NCI-H748 (cell line): ENCODE data around the gene GPR62.
"Not testable (repeated sequence)": the region's sequence is repeated elsewhere in the genome, so short reads cannot be mapped to it uniquely, and the experiment has no call there.

Source experiments
- DNase-seq: peaks from one replicate; lab custom pipeline; 2025; ENCODE audit not compliant: unreplicated experiment; lab: John Stamatoyannopoulos, UW

GPR62 gene, protein sequence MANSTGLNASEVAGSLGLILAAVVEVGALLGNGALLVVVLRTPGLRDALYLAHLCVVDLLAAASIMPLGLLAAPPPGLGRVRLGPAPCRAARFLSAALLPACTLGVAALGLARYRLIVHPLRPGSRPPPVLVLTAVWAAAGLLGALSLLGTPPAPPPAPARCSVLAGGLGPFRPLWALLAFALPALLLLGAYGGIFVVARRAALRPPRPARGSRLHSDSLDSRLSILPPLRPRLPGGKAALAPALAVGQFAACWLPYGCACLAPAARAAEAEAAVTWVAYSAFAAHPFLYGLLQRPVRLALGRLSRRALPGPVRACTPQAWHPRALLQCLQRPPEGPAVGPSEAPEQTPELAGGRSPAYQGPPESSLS

DNA sequence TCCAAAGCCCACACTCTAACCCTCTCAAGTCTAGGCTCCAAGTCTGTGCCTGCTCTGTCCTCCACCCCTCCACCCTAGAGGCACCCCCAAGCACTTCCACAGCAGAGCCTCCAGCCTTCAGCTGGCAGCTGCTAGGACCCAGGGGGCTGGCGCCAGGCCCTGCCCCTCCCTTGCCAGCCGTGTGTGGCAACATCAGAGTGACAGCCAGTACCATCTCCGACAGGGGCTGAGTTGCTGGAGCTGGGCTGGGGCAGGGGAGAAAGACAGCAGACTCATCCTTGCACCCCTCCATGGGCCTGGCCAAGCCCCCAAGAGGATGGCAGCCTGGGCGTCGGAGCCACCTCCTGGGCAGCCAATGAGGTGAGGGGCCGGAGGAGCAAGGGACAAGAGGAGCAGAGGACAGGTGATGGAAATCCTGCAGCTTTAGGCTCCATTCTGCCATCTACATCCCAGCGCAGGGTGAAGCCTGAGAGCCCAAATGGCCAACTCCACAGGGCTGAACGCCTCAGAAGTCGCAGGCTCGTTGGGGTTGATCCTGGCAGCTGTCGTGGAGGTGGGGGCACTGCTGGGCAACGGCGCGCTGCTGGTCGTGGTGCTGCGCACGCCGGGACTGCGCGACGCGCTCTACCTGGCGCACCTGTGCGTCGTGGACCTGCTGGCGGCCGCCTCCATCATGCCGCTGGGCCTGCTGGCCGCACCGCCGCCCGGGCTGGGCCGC, at the start of gene GPR62:
TSS of gene GPR62 (plus strand) at position 207 of the 718 bp plus-strand sequence. CDS start at position 479, 272 bp downstream.
- DNase-seq, result peak; percentile 66

DNA sequence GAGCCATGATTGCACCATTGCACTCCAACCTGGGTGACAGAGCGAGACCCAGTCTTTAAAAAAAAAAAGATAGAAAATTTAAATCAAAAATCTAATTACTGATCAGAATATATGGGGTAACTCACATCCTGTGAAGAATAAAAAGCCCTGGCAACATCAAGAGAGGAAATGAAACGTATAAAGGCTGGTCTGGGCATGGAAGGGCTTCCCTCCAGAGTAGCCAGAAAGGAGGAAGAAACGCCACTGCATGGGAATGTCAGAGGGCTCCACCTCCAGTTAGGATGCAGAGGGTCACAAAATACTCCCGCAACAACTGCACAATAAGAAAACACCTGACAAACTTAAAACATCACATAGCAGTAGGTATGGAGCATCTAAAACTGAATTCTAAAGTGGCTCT, 47.2 kb upstream of the GPR62 start:
- DNase-seq, result no peak

DNA sequence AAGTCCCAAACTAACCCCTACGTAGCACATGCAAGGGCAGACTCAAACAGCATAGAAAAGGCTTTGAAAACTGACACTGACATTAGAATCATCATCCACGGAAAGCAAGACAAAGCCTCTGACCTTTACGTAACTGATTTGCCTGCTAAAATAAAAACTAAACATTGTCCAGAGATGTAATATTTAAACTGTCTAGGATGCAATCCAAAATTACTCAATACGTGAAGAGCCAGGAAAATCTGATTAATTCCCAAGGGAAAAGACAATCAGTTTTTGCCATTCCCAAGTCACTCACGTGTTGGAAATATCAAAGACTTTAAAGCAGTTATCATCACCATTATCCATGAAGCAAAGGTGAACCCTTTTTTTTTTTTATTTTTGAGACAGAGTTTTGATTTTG, 38.8 kb upstream of the GPR62 start:
- DNase-seq, result no peak

DNA sequence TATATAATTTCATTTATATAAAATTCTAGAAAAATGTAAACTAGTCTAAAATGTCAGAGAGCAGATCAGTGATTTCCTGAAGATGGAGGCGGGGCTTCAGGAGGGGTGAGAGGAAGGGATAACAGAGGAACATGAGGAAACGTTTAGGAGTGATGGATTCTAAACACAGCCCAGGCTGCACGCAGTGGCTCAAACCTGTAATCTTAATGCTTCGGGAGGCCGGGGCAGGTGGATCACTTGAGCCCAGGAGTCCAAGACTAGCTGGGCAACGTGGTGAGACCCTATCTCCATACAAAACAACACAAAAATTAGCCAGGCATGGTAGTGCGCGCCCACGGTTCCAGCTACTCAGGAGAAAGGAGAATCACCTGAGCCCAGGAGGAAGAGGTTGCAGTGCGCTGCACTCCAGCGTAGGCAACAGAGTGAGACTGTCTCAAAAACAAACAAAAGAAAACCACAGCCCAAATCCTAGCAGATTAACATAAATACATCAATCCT, 34.1 kb upstream of the GPR62 start:
- no peak for DNase-seq

DNA sequence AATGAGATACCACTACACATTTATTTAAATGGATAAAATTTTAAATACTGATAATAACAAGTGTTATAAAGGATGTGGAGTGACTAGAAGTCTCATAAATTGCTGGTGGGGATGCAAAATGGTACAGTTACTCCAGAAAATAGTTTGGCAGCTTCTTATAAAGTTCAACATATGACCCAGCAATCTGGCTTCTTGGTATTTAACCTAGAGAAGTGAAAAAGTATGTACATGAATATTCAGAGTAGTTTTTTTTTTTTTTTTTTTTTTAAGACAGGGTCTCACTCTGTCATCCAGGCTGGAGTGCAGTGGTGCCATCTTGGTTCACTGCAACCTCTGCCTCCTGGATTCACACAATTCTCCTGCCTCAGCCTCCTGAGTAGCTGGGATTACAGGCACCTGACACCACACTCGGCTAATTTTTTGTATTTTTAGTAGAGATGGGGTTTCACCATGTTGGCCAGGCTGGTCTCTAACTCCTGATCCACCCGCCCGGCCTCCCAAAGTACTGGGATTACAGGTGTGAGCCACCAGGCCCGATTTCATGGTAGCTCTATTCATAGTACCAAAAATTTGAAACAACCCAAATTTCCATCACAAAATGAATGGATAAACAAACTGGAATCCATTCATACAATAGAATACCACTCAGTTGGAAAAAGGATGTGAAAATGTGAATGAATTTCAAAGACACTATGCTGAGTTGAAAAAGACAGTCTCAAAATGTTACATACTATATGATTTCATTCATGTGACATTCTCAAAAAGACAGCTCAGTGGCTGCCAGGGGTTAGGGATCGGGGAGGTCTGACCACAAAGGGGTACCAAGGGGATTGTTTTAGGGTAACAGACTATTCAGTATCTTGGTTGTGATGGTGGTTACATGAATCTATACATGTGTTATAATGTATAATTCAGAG, 27.9 kb upstream of the GPR62 start:
- no peak for DNase-seq

DNA sequence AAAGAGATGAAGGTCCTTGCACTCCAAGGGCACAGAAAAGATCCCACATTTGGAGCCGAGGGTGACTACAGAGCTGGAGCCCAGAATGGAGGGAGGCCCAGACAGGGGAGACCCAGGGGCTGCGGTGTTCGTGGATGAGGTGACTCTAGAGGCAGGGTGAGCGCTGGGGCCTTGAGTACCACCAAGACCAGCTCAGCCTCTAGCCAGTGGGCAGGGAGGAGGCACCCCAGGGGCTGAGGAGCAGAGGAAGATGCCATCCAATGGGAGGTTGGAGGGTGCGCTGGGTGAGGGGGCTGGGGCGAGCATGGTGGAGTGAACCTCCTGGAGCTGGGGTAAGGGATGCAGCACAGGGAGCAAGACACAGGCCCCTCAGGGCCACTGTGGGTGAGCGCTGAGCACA, 26.7 kb upstream of the GPR62 start:
- no peak for DNase-seq

DNA sequence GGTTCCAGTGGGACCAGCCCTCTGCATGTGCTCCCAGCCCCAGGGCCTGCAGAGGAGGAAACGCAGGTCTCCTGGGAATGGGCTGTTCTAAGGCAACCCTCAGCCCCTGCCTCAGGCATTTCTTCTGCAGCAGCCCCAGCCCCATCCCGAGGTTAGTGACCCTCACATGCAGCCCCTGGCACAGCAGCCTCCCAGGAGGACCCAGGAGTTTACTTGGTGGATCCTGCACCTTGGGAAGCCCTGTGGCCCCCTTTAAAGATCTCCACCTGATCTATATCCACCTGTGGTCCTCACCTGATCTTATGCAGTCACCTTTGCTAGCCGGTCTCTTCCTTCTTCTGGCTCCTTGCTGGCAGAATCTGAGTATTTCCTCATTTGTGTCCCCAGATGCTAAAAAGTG, 26.2 kb upstream of the GPR62 start:
- DNase-seq, result not testable (repeated sequence)

DNA sequence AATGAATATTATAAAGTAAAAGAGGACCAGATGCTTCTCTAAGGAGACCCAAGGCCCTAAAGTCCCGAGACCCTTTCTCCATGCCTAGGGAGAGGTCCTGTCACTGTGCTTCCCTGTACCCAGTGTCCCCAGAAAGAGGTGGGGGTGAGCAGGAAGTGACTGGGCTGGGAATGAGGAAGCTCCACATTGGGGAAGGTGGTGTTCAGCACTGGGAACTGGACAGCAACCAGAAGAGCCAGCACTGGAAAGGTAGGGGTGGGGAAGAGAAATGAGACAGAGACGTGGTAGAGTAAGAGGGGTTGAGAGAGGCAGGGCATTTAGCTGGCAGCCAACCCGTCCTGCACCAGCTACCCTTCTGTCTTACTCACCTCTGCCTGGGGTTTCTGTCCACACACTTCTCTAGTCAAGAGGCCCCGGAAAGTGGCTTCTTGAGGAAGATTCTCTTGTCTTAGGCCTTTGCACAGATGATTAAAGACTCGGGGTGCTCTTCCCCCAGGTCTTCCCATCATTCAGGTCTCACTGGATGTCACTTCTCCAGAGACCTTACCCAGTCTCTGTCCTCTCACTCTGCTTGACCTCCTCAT, 25.7 kb upstream of the GPR62 start:
- DNase-seq, result no peak

DNA sequence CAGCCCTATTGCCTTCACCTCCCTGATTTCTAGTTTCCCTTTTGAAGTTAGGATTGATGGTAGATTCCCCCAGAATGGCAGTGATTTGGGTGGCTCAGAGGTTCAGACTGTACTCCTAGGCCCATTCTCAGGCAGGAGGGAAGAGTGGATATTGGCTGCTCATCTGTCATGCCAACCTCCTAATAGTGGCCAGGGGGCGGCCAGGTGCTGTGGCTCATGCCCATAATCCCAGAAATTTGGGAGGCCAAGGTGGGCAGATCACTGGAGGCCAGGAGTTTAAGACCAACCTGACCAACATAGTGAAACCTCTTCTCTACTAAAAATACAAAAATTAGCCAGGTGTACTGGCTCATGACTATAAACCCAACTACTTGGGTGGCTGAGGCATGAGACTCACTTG, 24.7 kb upstream of the GPR62 start:
- no peak for DNase-seq

DNA sequence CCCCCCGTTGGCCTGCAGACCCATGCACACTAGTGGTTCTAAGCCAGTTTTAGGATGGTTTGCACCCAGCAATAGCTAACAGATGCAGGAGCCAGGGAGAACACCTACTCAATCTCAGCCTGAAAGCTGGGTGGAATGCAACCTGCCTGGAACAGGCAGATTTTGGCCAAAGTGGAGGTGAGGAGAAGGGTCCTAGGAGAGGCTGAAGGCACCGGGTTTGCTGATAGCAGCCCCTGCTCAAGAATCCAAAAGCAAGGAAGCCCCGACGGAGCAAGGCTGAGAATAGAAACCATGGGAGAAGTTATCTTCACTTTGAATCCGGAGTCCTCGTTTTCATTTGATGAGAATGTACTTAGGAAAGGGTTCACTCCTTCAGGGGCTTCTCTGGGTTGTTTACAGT, 23.4 kb upstream of the GPR62 start:
- DNase-seq, result no peak

DNA sequence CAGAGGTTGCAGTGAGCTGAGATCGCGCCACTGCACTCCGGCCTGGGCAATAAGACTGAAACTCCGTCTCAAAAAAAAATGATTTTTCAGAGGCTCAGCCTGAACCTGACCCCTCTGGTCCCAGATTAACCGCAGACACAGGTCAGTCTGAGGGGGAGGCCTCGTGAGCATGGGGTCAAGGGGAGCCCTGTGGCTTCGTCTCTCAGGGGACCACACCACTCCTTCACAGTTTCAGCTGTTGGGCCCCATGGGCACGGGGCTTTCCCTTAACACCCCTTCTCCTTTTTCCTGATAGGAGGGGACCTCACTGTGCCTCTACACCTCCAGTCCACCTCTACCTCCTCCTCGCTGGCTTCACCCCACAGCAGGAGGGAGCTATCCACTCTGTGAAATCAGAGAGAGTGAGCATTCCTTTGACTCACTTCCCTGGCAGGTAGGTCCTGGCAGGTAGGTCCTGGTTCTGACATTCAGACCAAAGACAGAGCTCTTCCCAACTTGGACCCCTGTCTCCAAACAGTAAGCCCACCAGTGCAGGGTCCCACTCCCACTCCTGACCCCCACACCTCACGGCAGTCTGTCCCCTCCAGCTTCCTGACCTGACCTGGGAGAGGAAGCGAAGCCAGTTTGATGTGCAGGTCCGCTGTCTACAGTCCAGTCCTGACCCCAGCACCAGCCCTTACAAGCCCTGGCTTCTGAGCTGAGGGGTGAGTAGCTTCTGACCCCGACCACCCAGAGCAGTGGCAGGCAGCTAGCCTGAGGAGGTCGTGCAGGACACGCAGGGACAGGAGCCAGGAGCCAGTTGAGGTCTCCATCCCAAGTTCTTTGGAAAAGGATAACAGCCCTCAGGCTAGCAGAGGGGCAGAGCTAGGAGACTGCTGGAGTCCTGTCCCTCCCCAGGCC, 22.5 kb upstream of the GPR62 start:
- no peak for DNase-seq

DNA sequence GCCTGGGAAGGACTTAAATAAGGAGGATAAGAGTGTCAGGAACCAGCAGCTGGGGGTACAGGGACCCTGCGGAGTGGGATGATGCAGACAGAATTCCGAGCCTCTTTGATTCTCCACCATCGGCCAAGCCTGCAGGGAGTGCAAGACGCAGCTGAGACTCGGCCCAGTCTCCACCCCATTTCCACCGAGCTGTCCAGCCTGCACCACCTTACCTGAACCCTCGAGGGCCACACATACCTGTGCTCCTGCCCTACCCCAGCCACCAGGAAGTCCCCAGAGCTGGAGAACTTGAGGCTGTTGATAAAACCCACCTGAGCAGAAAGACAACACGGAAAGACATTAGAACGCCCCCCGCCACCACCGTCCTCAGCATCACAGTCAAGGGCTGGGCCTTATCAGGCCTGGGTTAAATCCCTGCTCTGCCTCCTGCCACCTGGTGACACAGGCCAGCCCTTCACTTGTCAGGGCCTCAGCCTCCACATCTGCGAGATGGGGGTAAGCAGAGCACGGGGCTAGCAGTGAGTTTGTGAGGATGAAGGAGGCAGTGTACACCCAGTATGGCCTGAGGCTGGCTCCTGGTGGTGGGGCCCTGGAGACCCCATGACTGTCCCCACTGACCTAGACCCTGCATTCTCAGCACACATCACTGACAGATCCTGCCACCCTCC, 21.6 kb upstream of the GPR62 start:
- no peak for DNase-seq

DNA sequence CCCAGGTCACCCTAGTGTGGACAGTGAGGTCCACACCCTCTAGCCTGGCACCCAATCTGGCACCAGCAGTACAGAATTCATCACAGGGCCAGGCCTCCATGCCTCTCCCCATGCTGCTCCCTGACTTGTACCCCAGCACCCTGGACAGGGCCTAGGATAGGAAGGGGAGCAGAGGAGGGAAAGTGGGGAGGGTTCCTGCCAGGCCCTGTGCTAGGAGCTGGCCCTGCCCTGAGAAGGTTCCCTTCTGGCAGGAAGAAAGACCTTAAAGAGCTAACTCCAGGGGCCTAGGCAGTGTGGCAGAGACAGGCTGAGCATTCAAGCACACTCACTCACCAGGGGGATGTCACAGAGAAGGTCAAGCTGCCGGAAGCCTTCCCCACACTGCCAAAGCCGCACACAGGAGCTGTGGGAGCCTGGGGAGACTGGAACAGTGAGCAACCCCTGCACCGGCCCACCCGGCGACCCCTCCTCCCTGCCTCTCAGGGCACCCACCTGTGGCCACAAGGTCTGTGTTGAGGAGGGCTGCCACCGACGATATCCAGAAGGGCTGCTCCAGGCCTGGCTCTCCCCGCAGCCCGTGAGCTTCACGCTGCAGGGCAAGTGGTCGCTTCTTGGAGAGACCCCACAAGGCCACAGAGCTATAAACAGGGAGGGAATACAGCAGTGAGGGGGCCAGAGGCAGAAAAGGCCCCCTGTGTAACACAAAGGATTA, 20.9 kb upstream of the GPR62 start:
- no peak for DNase-seq

DNA sequence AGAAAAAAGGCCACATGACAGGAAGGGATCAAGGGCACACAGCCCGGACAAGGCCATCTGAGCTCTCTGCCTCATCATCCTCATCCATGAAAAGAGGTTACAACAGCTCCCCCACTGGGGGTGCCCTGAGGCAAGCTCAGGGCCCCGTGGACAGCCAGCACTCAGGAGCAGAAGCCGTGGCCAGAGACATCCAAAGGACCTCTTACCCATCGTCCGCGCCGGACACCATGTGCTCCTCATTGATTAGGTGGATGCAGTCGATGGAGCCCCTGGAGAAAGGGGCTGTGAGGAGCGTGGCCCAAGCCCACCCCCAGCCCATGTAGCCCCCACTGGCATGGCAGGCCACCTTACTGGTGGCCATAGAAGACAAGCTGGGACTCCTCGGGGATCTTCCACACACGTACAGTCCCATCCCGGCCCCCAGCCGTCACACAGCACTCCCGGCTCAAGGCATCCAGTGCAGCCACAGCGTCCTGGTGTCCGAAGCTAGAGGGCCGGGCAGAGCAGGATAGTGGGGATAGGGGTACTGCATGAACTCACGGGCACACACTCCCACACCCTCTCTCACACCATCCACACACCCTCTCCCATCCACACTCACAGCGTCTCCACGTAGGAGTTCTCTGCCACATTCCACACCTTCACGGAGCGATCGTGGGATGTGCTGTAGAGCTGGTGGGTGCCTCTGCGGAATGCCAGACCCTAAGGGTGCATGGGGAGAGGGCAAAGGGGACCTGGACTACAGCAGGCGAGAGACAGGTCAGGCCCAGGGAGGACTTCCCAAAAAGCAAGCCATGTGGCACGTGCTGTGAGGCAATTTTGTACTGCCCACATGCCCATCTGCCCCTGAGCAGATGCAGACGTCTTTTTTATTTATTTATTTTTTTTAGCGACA, 19.9 kb upstream of the GPR62 start:
- DNase-seq, result no peak

DNA sequence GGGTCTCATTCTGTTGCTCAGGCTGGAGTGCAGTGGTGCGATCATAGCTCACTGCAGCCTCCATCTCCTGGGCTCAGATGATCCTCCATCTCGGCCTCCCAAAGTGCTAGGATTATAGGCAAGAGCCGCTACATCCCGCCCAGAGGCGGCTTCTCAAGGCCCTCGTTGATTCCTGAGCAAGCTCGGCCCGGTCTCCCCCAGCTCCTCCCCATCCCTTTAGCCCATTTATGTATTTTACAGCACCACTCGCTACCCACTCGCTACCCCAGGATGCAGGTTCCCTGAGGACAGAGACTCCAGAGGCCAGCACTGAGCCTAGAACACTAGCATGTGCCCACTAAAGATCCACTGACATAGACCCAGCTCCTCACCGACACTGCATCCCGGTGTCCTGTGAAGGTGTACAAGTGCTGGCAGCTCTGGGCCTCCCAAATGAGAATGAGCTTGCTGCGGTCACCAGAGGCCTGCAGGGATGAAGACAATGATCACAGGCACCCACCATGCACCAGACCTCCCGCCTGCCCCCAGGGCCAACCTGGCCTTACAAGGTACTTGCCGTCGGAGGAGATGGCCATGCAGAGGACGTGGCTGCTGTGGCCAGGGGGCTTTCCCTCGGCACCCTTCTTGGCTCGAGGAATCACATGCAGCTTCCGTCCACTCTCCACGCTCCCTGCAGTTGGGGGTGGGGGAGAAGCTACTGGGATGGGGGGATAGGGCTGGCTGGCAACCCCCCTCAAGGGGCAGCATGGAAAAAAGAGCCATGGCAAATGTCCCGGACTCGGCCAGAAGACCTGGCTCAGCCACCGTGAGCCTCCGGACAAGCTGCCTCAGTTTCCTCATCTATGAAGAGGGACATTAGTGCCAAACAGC, 19.1 kb upstream of the GPR62 start:
- no peak for DNase-seq

DNA sequence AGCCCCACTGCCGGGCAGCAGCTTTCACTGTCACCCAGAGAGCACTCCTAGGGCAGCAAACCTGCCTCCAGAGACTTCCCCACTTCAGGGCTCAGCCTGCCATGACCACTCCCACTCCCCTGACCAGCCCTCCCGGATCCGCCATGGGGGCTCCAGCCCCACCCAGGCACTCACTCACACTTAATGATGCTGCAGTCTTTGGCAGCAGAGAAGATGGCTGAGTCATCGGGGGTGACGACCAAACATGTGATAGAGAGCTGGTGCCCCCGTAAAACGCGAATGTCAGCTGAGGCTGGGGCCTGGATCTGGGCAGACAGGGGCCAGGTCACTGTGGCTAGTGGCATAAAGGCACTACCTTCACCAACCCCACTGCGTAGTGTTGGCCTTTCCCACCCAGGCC, 18.2 kb upstream of the GPR62 start:
- no peak for DNase-seq
